ENCODE results near the gene BMAL1. TPM values are rescaled to one million over a fixed set of nuclear protein-coding genes. Genes with fewer than 3 reads are reported as not detected.

BMAL1 gene
- total and polyA plus RNA-seq, 5 donors from 2014 or later, result 16.3 to 104 (median 19.7) TPM

DNA sequence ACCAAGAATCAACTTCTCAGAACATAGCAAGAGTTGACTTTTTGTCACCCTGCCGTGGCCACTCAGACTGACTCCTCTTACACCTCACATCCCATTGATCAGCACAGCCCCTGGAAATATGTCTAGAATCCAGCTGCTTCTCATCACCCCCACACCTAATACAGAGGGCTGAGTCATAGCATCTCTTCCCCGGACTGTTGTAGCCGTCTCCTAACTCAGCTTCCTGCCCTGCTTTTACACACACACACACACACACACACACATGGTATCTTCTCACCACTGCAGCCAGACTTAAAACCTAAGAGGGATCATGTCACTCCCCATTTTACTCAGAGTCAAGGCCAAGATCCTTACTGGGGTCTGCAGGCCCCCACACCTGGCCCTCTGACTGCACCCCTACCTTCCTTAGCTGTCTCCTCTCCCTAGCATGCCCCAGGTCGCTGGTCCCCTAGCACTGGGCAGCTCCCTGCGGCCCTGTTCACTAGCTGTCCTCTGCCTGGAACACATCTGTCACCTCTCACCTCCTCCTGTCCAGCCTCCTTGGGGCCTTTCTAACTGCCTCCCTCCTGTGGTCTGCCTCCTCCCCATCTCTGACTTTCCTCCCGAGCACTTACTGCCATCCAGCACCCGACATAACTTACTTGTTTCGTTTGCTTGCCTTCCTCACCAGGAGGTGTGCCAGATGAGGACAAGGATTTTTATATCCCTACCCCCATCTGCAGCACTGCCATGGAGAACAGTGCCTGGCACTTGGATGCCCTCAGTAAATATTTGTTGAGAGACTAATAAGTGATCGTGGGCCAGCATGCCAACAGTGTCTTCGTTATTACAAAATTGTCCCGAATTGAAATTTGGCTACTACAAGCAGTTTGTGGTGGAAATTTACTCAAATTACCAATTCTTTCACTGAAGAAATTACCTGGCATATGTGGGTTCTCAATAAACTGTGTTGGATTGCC, 61.9 kb downstream of the BMAL1 start:
- Mint-ChIP-seq H3K4me1 (peaks cover 30 to 82% (median 48%) of the 10 kb centered on the region in 4 donors), H3K27ac (peak overlapping the region; percentile 84 to 92 (median 89)), H3K4me3 (peak overlapping the region in 3 of 4 donors; percentile 26 to 65 (median 39)), H3K27me3 (no peaks in the 10 kb centered on the region), H3K9me3 (no peaks in the 10 kb centered on the region), H3K36me3 (peaks cover 12% of the 10 kb centered on the region)
- H3K27ac ChIP-seq (ENCODE audit: insufficient read depth, low read length, poor library complexity, severe bottlenecking), result no peak overlapping the region
- H3K9me3 ChIP-seq (ENCODE audit: control insufficient read depth in 2 of 2, low read length in 2 of 2), result no peaks in the 10 kb centered on the region
- no peaks in the 10 kb centered on the region for H3K27me3 ChIP-seq (ENCODE audit: control insufficient read depth, insufficient read depth, low read length)
- DNase-seq (peak in 2 of 3 donors; percentile 42 to 77), ATAC-seq (ENCODE audit: low read depth in 2 of 2) (peak; percentile 52 to 64)
- H3K4me3 ChIP-seq (ENCODE audit: low read depth, low read length), result no peak overlapping the region
- H3K4me1 ChIP-seq (ENCODE audit: control insufficient read depth, insufficient read depth, low read length, poor library complexity, severe bottlenecking), result peaks cover 35% of the 10 kb centered on the region
- peaks cover 24% of the 10 kb centered on the region for H3K36me3 ChIP-seq (ENCODE audit: control insufficient read depth, insufficient read depth, low read length)

DNA sequence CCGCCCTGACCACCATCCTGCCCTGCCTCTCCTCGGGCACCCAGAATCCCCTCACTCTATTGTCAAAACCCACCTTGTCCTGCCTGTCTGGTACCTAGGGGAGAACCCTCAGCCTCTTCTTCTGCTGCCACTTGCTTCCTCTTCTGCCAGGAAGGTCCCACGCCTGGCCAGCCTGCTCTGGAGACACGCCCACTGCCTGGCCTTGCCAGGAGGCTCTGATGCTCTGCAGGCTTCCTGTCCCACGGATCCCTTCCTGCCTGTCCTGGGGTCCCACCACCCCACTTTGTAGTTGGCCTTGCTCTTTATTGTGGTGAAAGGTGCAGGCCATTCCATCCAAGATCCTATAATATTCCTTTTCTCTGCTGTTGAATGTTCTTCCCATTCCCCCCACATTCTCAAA, 63.4 kb downstream of the BMAL1 start:
- Histone ChIP-seq H3K27me3 (ENCODE audit: control insufficient read depth, insufficient read depth, low read length) (no peaks in the 10 kb centered on the region), H3K4me1 (ENCODE audit: control insufficient read depth, insufficient read depth, low read length, poor library complexity, severe bottlenecking) (peaks cover 32% of the 10 kb centered on the region), H3K36me3 (ENCODE audit: control insufficient read depth, insufficient read depth, low read length) (peaks cover 26% of the 10 kb centered on the region), H3K27ac (ENCODE audit: insufficient read depth, low read length, poor library complexity, severe bottlenecking) (no peak overlapping the region), H3K9me3 (ENCODE audit: control insufficient read depth in 2 of 2, low read length in 2 of 2) (no peaks in the 10 kb centered on the region), H3K4me3 (ENCODE audit: low read depth, low read length) (no peak overlapping the region)
- Mint-ChIP-seq H3K4me3 (no peak overlapping the region), H3K4me1 (peaks cover 23 to 82% (median 41%) of the 10 kb centered on the region in 4 donors), H3K36me3 (peaks cover 14% of the 10 kb centered on the region), H3K27me3 (no peaks in the 10 kb centered on the region), H3K9me3 (no peaks in the 10 kb centered on the region), H3K27ac (peak overlapping the region in 2 of 3 donors; percentile 79 to 82)
- DNase-seq (no peak), ATAC-seq (ENCODE audit: low read depth in 2 of 2) (no peak)

DNA sequence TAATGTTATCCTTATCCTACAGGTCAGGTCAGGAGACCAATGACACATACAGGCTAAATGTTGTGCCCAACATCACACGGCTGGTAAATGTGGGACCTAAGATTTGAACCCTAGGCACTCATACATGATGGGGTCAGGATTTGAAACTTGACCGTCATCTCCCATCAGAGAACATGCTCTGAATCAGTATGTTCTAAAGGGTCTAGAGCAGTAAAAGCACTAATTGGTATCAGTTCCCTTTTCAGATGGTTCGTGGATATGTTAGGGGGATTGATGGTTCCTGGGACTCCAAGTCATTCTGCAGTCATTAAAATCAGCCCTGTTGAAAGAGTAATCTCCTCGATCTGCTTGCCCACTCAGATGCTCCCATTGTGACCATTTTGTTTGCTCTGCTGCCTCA, 65.5 kb downstream of the BMAL1 start:
- no peak overlapping the region for H3K4me3 Mint-ChIP-seq
- peaks cover 16 to 85% (median 40%) of the 10 kb centered on the region in 4 donors for H3K4me1 Mint-ChIP-seq
- ATAC-seq (ENCODE audit: low read depth in 2 of 2) (no peak), DNase-seq (no peak)
- no peak overlapping the region for H3K27ac ChIP-seq (ENCODE audit: insufficient read depth, low read length, poor library complexity, severe bottlenecking)
- no peaks in the 10 kb centered on the region for H3K27me3 Mint-ChIP-seq
- H3K36me3 Mint-ChIP-seq, result peaks cover 14% of the 10 kb centered on the region
- no peak overlapping the region for H3K4me3 ChIP-seq (ENCODE audit: low read depth, low read length)
- no peaks in the 10 kb centered on the region for H3K9me3 Mint-ChIP-seq
- no peaks in the 10 kb centered on the region for H3K27me3 ChIP-seq (ENCODE audit: control insufficient read depth, insufficient read depth, low read length)
- H3K4me1 ChIP-seq (ENCODE audit: control insufficient read depth, insufficient read depth, low read length, poor library complexity, severe bottlenecking), result peaks cover 25% of the 10 kb centered on the region
- H3K36me3 ChIP-seq (ENCODE audit: control insufficient read depth, insufficient read depth, low read length), result peaks cover 28% of the 10 kb centered on the region
- peak overlapping the region; percentile 2 to 15 (median 13) for H3K27ac Mint-ChIP-seq
- H3K9me3 ChIP-seq (ENCODE audit: control insufficient read depth in 2 of 2, low read length in 2 of 2), result no peaks in the 10 kb centered on the region

DNA sequence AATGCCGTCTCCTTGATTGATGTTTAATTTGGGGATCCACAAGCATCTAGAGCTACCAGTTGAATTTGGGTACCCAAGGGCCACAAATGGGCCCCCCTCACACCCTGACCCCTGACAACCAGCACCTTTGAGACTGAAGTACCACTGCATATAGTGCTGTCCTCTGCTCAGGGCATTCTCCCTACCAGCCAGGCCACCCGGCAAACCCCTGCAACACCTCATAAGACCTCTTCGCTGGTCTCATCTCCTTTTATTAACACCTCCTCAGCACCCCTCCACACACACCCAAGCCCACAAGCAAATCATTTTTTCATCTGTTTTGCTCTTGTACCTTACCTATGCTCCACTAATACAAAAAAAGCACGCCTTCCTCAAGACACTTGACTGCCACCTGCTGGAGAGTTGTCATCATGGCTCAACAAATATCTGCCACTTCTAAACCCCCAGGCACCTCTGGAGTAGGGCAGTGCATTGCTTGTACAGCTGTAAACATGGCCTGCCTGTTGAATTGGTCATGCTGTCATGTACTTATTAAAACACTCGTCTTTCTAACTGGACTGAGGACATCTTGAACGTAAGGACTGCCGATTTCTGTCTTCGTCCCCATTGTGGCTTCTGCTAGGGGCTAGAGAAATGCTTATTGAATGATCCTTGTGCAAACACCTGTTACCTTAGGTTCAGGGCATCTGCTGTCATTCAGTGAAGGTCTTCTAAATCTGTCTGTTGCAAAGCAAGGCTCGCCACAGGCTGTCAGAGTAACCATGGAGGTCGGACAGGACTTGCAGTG, 66.5 kb downstream of the BMAL1 start:
- Histone ChIP-seq H3K27me3 (ENCODE audit: control insufficient read depth, insufficient read depth, low read length) (no peaks in the 10 kb centered on the region), H3K9me3 (ENCODE audit: control insufficient read depth in 2 of 2, low read length in 2 of 2) (no peaks in the 10 kb centered on the region), H3K27ac (ENCODE audit: insufficient read depth, low read length, poor library complexity, severe bottlenecking) (no peak overlapping the region), H3K4me3 (ENCODE audit: low read depth, low read length) (no peak overlapping the region), H3K4me1 (ENCODE audit: control insufficient read depth, insufficient read depth, low read length, poor library complexity, severe bottlenecking) (peaks cover 19% of the 10 kb centered on the region), H3K36me3 (ENCODE audit: control insufficient read depth, insufficient read depth, low read length) (peaks cover 28% of the 10 kb centered on the region)
- Mint-ChIP-seq H3K9me3 (no peaks in the 10 kb centered on the region), H3K27ac (peak overlapping the region in 2 of 3 donors; percentile 3 to 72), H3K4me3 (peak overlapping the region in 1 of 4 donors; percentile 0), H3K4me1 (peaks cover 11 to 84% (median 38%) of the 10 kb centered on the region in 4 donors), H3K36me3 (peaks cover 20% of the 10 kb centered on the region), H3K27me3 (no peaks in the 10 kb centered on the region)
- DNase-seq, result peak; percentile 48 to 82 (median 67)
- peak; percentile 56 to 57 for ATAC-seq (ENCODE audit: low read depth in 2 of 2)

DNA sequence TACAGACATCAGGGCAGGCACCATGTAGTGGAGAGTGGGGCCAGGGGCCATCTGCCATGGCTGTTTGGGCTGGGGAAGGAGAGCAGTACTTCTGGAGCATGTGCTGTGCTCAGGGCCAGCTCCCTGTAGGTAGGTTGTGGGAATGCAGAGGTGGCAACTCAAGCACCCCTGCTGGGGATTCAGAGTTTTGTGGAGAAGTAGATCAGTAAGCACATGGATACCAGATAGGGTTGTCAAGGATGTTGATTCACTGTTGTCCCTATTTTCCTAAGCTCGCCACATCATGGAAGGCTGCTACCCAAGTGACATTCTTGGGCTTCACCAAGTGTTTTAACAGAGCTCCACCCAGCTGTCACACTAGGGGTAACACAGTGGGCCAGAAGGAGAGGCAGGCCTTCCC, 67.2 kb downstream of the BMAL1 start:
- DNase-seq (no peak), ATAC-seq (ENCODE audit: low read depth in 2 of 2) (no peak)
- Histone ChIP-seq H3K27me3 (ENCODE audit: control insufficient read depth, insufficient read depth, low read length) (no peaks in the 10 kb centered on the region), H3K4me1 (ENCODE audit: control insufficient read depth, insufficient read depth, low read length, poor library complexity, severe bottlenecking) (peaks cover 15% of the 10 kb centered on the region), H3K27ac (ENCODE audit: insufficient read depth, low read length, poor library complexity, severe bottlenecking) (no peak overlapping the region), H3K36me3 (ENCODE audit: control insufficient read depth, insufficient read depth, low read length) (peaks cover 35% of the 10 kb centered on the region), H3K9me3 (ENCODE audit: control insufficient read depth in 2 of 2, low read length in 2 of 2) (no peaks in the 10 kb centered on the region), H3K4me3 (ENCODE audit: low read depth, low read length) (no peak overlapping the region)
- no peak overlapping the region for H3K4me3 Mint-ChIP-seq
- peak overlapping the region in 1 of 3 donors; percentile 72 for H3K27ac Mint-ChIP-seq
- peaks cover 6 to 80% (median 31%) of the 10 kb centered on the region in 4 donors for H3K4me1 Mint-ChIP-seq
- H3K27me3 Mint-ChIP-seq, result no peaks in the 10 kb centered on the region
- no peaks in the 10 kb centered on the region for H3K9me3 Mint-ChIP-seq
- peaks cover 20% of the 10 kb centered on the region for H3K36me3 Mint-ChIP-seq

DNA sequence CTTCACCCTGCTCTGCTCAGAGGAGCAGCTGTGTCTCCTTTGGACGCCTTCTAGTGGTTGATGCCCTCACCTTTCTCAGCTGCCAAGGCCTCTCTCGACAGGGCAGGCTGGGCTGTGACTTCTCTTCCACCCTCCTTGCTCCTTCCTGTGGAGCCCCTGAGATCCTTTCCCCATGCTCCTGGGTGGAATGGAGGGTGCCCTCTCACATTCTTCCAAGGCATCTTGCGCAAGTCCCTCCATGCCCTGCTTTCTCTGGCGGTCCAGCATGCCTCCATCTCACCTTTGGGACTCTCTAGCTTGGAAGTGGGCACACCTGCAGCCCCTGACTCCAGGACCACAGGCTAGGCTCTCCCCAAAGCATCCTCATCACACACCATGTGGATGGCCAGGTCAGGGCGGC, 68.9 kb downstream of the BMAL1 start:
- Mint-ChIP-seq H3K27me3 (no peaks in the 10 kb centered on the region), H3K27ac (peak overlapping the region in 1 of 3 donors; percentile 47), H3K36me3 (peaks cover 22% of the 10 kb centered on the region), H3K4me3 (peak overlapping the region in 1 of 4 donors; percentile 60), H3K9me3 (no peaks in the 10 kb centered on the region), H3K4me1 (peaks cover 6 to 71% (median 22%) of the 10 kb centered on the region in 4 donors)
- ATAC-seq (ENCODE audit: low read depth in 2 of 2) (no peak), DNase-seq (no peak)
- Histone ChIP-seq H3K36me3 (ENCODE audit: control insufficient read depth, insufficient read depth, low read length) (peaks cover 43% of the 10 kb centered on the region), H3K9me3 (ENCODE audit: control insufficient read depth in 2 of 2, low read length in 2 of 2) (no peaks in the 10 kb centered on the region), H3K4me3 (ENCODE audit: low read depth, low read length) (no peak overlapping the region), H3K4me1 (ENCODE audit: control insufficient read depth, insufficient read depth, low read length, poor library complexity, severe bottlenecking) (peaks cover 11% of the 10 kb centered on the region), H3K27me3 (ENCODE audit: control insufficient read depth, insufficient read depth, low read length) (no peaks in the 10 kb centered on the region), H3K27ac (ENCODE audit: insufficient read depth, low read length, poor library complexity, severe bottlenecking) (no peak overlapping the region)

DNA sequence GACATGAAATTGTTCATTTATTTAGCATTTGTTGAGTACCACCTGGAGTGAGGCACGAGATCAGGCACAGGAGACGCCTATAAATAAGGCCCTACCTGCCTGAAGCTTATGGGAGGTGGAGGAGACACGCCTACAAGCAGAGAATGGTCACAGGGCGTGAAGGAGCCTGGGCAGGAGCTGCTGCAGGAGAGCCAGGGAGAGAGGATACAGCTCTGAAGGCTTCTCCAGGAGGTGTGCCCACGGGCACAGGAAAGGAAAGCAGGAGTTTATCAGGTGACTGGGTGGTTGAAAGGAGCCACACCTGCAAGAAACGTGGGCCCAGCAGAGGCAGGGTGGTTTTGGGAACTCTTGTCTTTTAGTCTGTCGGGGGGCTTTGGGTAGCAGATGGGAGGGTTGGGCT, 70.3 kb downstream of the BMAL1 start:
- Mint-ChIP-seq H3K4me1 (peaks cover 6 to 65% (median 28%) of the 10 kb centered on the region in 4 donors), H3K27me3 (no peaks in the 10 kb centered on the region), H3K36me3 (peaks cover 24% of the 10 kb centered on the region), H3K4me3 (peak overlapping the region in 1 of 4 donors; percentile 38), H3K9me3 (no peaks in the 10 kb centered on the region), H3K27ac (peak overlapping the region; percentile 38 to 90 (median 86))
- Histone ChIP-seq H3K4me1 (ENCODE audit: control insufficient read depth, insufficient read depth, low read length, poor library complexity, severe bottlenecking) (peaks cover 11% of the 10 kb centered on the region), H3K36me3 (ENCODE audit: control insufficient read depth, insufficient read depth, low read length) (peaks cover 51% of the 10 kb centered on the region), H3K27me3 (ENCODE audit: control insufficient read depth, insufficient read depth, low read length) (no peaks in the 10 kb centered on the region), H3K9me3 (ENCODE audit: control insufficient read depth in 2 of 2, low read length in 2 of 2) (no peaks in the 10 kb centered on the region), H3K4me3 (ENCODE audit: low read depth, low read length) (no peak overlapping the region), H3K27ac (ENCODE audit: insufficient read depth, low read length, poor library complexity, severe bottlenecking) (no peak overlapping the region)
- ATAC-seq (ENCODE audit: low read depth in 2 of 2) (no peak), DNase-seq (no peak)
